Skeletal muscle tissue (tissue), 4 donors: Measurements from ENCODE around the gene EPHB2. TPM values are rescaled to one million over a fixed set of nuclear protein-coding genes. Genes with fewer than 3 reads are reported as not detected.

Experiments used
- H3K27ac ChIP-seq: one replicate; pipeline ENCODE4 v1.7.0; 2013; ENCODE audit warnings: mild to moderate bottlenecking, low read depth, low read length, inconsistent platforms
- H3K27me3 ChIP-seq, 3 donors: one replicate each; pipeline ENCODE4 v1.7.0; 2013; ENCODE audit warnings: low read length in 3 of 3; ENCODE audit not compliant: control insufficient read depth in 3 of 3, insufficient read depth in 3 of 3
- H3K36me3 ChIP-seq, 3 donors: one replicate each; pipeline ENCODE4 v1.7.0; 2013; ENCODE audit warnings: low read length in 3 of 3; ENCODE audit not compliant: control insufficient read depth in 3 of 3, insufficient read depth in 3 of 3
- H3K4me1 ChIP-seq, 3 donors: one replicate each; pipeline ENCODE4 v1.7.0; 2013; ENCODE audit warnings: low read length in 3 of 3, mild to moderate bottlenecking in 3 of 3; ENCODE audit not compliant: control insufficient read depth in 3 of 3, insufficient read depth in 3 of 3
- H3K4me3 ChIP-seq, 3 donors: one replicate each; pipeline ENCODE4 v1.7.0; 2013; ENCODE audit warnings: low read length in 3 of 3
- H3K9ac ChIP-seq, 3 donors: one replicate each; pipeline ENCODE4 v1.7.0; 2013; ENCODE audit warnings: low read length in 3 of 3, mild to moderate bottlenecking in 3 of 3, moderate library complexity in 2 of 3, low read depth in 1 of 3
- H3K9me3 ChIP-seq, 3 donors: one replicate each; pipeline ENCODE4 v1.7.0; 2013; ENCODE audit warnings: low read length in 3 of 3; ENCODE audit not compliant: control insufficient read depth in 3 of 3
- total RNA-seq: library from RNA; depleted of rRNA; stranded (reverse); fragments of >200 nt; gene quantifications from one replicate; pipeline ENCODE4 v1.2.3, GENCODE V29; 2014
- donor health status: Osteomylitis.

Gene EPHB2
- total RNA-seq, 1 donor from 2014 or later, result 13.0 TPM

- no peak overlapping the region for H3K4me3 ChIP-seq
- H3K9ac ChIP-seq, result no peak overlapping the region
- peaks cover 3 to 23% (median 6%) of the 10 kb centered on the region in 3 donors for H3K27me3 ChIP-seq
- peaks cover 0 to 3% (median 3%) of the 10 kb centered on the region in 3 donors for H3K4me1 ChIP-seq
- H3K36me3 ChIP-seq, result no peaks in the 10 kb centered on the region
- H3K9me3 ChIP-seq, result no peaks in the 10 kb centered on the region
- no peak overlapping the region for H3K27ac ChIP-seq
Observed at GRCh38 chr1:22756125-22756735, 45.6 kb downstream of the EPHB2 start.

- Histone ChIP-seq H3K9me3 (no peaks in the 10 kb centered on the region), H3K27me3 (peaks cover 0 to 13% (median 11%) of the 10 kb centered on the region in 3 donors), H3K36me3 (no peaks in the 10 kb centered on the region), H3K27ac (no peak overlapping the region), H3K4me1 (no peaks in the 10 kb centered on the region), H3K4me3 (no peak overlapping the region), H3K9ac (no peak overlapping the region)
Observed at GRCh38 chr1:22760455-22760854, 49.8 kb downstream of the EPHB2 start.

- H3K9me3 ChIP-seq, result no peaks in the 10 kb centered on the region
- H3K4me3 ChIP-seq, result no peak overlapping the region
- no peak overlapping the region for H3K9ac ChIP-seq
- no peaks in the 10 kb centered on the region for H3K36me3 ChIP-seq
- H3K4me1 ChIP-seq, result no peaks in the 10 kb centered on the region
- no peak overlapping the region for H3K27ac ChIP-seq
- peaks cover 0 to 13% (median 11%) of the 10 kb centered on the region in 3 donors for H3K27me3 ChIP-seq
Observed at GRCh38 chr1:22761101-22761500, 50.5 kb downstream of the EPHB2 start.

GRCh38 chr1:22761821-22762220, 51.2 kb downstream of the EPHB2 start:
- no peaks in the 10 kb centered on the region for H3K9me3 ChIP-seq
- H3K4me3 ChIP-seq, result no peak overlapping the region
- no peak overlapping the region for H3K9ac ChIP-seq
- no peaks in the 10 kb centered on the region for H3K4me1 ChIP-seq
- H3K27ac ChIP-seq, result no peak overlapping the region
- H3K27me3 ChIP-seq, result peaks cover 0 to 13% (median 11%) of the 10 kb centered on the region in 3 donors
- H3K36me3 ChIP-seq, result no peaks in the 10 kb centered on the region

- no peak overlapping the region for H3K9ac ChIP-seq
- no peaks in the 10 kb centered on the region for H3K9me3 ChIP-seq
- H3K4me3 ChIP-seq, result no peak overlapping the region
- H3K27ac ChIP-seq, result no peak overlapping the region
- H3K4me1 ChIP-seq, result no peaks in the 10 kb centered on the region
- H3K27me3 ChIP-seq, result peaks cover 0 to 11% (median 10%) of the 10 kb centered on the region in 3 donors
- H3K36me3 ChIP-seq, result no peaks in the 10 kb centered on the region
Observed at GRCh38 chr1:22763487-22764200, 53.0 kb downstream of the EPHB2 start.

GRCh38 chr1:22767852-22768251, 57.2 kb downstream of the EPHB2 start:
- no peaks in the 10 kb centered on the region for H3K9me3 ChIP-seq
- H3K9ac ChIP-seq, result no peak overlapping the region
- peaks cover 13 to 19% (median 14%) of the 10 kb centered on the region in 3 donors for H3K4me1 ChIP-seq
- no peak overlapping the region for H3K4me3 ChIP-seq
- no peaks in the 10 kb centered on the region for H3K27me3 ChIP-seq
- H3K36me3 ChIP-seq, result no peaks in the 10 kb centered on the region
- H3K27ac ChIP-seq, result no peak overlapping the region

GRCh38 chr1:22769932-22770331, 59.3 kb downstream of the EPHB2 start:
- no peak overlapping the region for H3K27ac ChIP-seq
- no peaks in the 10 kb centered on the region for H3K36me3 ChIP-seq
- no peaks in the 10 kb centered on the region for H3K27me3 ChIP-seq
- H3K4me1 ChIP-seq, result peaks cover 16 to 32% (median 30%) of the 10 kb centered on the region in 3 donors
- H3K9ac ChIP-seq, result no peak overlapping the region
- no peaks in the 10 kb centered on the region for H3K9me3 ChIP-seq
- H3K4me3 ChIP-seq, result no peak overlapping the region

GRCh38 chr1:22772014-22772413, 61.4 kb downstream of the EPHB2 start:
- Histone ChIP-seq H3K4me1 (peaks cover 16 to 34% (median 30%) of the 10 kb centered on the region in 3 donors), H3K27ac (no peak overlapping the region)

GRCh38 chr1:22773981-22774832, 63.6 kb downstream of the EPHB2 start:
- Histone ChIP-seq H3K9ac (no peak overlapping the region), H3K36me3 (no peaks in the 10 kb centered on the region), H3K4me1 (peaks cover 26 to 45% (median 43%) of the 10 kb centered on the region in 3 donors), H3K4me3 (no peak overlapping the region), H3K27ac (no peak overlapping the region), H3K27me3 (peaks cover 0 to 3% (median 0%) of the 10 kb centered on the region in 3 donors), H3K9me3 (no peaks in the 10 kb centered on the region)

More at GRCh38 chr1:22772014-22772413, 61.4 kb downstream of the EPHB2 start:
- H3K36me3 ChIP-seq, result no peaks in the 10 kb centered on the region
- H3K9me3 ChIP-seq, result no peaks in the 10 kb centered on the region
- no peak overlapping the region for H3K4me3 ChIP-seq
- H3K27me3 ChIP-seq, result no peaks in the 10 kb centered on the region
- H3K9ac ChIP-seq, result peak overlapping the region in 2 of 3 donors; percentile 23 to 71
